HEK293 (cell line): ENCODE results near the gene PDIA4.

Experiments
- CTCF ChIA-PET: fragments of 350-600 bp; formaldehyde crosslinking; extraction: SDS; loops from one replicate; lab custom pipeline; 2021; ENCODE audit warnings: antibody characterized with exemption; lab: Yijun Ruan, JAX
- POLR2A ChIA-PET: fragments of 300-600 bp; formaldehyde crosslinking; extraction: SDS; loops from one replicate; lab custom pipeline; 2020; ENCODE audit warnings: antibody characterized with exemption, inconsistent platforms; lab: Yijun Ruan, JAX
- H3K27ac ChIP-seq: fragments of 200-500 bp; sonication (Bioruptor generic); 2 replicates; pipeline ENCODE4 v1.5.1; 2014; ENCODE audit warnings: low read depth, low read length, control low read depth, inconsistent platforms; ENCODE audit errors: extremely low read depth
- H3K36me3 ChIP-seq, 2 experiments: fragments of 200-500 bp in 1 of 2; sonication (Bioruptor generic) in 1 of 2; 1 replicate in 1 of 2; 2 replicates in 1 of 2; pipeline ENCODE4 v1.5.1; 2014 to 2017; ENCODE audit warnings: inconsistent platforms in 2 of 2, low read length in 2 of 2; ENCODE audit not compliant: control insufficient read depth in 2 of 2, insufficient read depth in 1 of 2
- H3K4me1 ChIP-seq: fragments of 200-500 bp; sonication (Bioruptor generic); 2 replicates; pipeline ENCODE4 v1.5.1; 2014; ENCODE audit warnings: mild to moderate bottlenecking, low read length, inconsistent platforms; ENCODE audit not compliant: control insufficient read depth, insufficient read depth
- H3K4me3 ChIP-seq: 2 replicates; pipeline ENCODE4 v1.5.1; 2011; ENCODE audit warnings: low read depth, mild to moderate bottlenecking, control low read depth, low read length, moderate library complexity
- H3K9me3 ChIP-seq: fragments of 200-500 bp; sonication (Bioruptor generic); 2 replicates; pipeline ENCODE4 v1.5.1; 2014; ENCODE audit warnings: low read depth, low read length, inconsistent platforms; ENCODE audit not compliant: control insufficient read depth, insufficient read depth
- KLF16 ChIP-seq: fragments of 450-650 bp; formaldehyde crosslinking; IDR thresholded peaks from 2 replicates; pipeline ENCODE4 v1.5.1; 2017; ENCODE audit warnings: missing biosample characterization, missing genetic modification characterization
- MYNN ChIP-seq: fragments of 450-650 bp; formaldehyde crosslinking; IDR thresholded peaks from 2 replicates; pipeline ENCODE4 v1.5.1; 2016; ENCODE audit warnings: missing biosample characterization, missing genetic modification characterization, borderline replicate concordance
- SCRT1 ChIP-seq: fragments of 450-650 bp; formaldehyde crosslinking; IDR thresholded peaks from 2 replicates; pipeline ENCODE4 v1.5.1; 2016; ENCODE audit warnings: missing biosample characterization, missing genetic modification characterization, borderline replicate concordance
- SCRT2 ChIP-seq: fragments of 450-650 bp; formaldehyde crosslinking; IDR thresholded peaks from 2 replicates; pipeline ENCODE4 v1.5.1; 2016; ENCODE audit warnings: missing biosample characterization, missing genetic modification characterization
- TCF7L2 ChIP-seq: IDR thresholded peaks from 2 replicates; pipeline ENCODE4 v1.6.1; 2011; ENCODE audit warnings: low read depth, mild to moderate bottlenecking, inconsistent platforms, low read length, moderate library complexity, borderline replicate concordance
- ZNF146 ChIP-seq: fragments of 450-650 bp; formaldehyde crosslinking; IDR thresholded peaks from 2 replicates; pipeline ENCODE4 v1.5.1; 2016; ENCODE audit warnings: missing biosample characterization, missing genetic modification characterization
- ZNF292 ChIP-seq: fragments of 450-650 bp; formaldehyde crosslinking; IDR thresholded peaks from 2 replicates; pipeline ENCODE4 v1.5.1; 2016; ENCODE audit warnings: low read depth, missing biosample characterization, missing genetic modification characterization, borderline replicate concordance
- ZNF555 ChIP-seq: fragments of 450-650 bp; formaldehyde crosslinking; conservative IDR thresholded peaks from 2 replicates; pipeline ENCODE4 v1.5.1; 2017; ENCODE audit warnings: missing biosample characterization, mild to moderate bottlenecking, missing genetic modification characterization, inconsistent platforms
- ZNF623 ChIP-seq: fragments of 450-650 bp; formaldehyde crosslinking; IDR thresholded peaks from 2 replicates; pipeline ENCODE4 v1.5.1; 2016; ENCODE audit warnings: missing biosample characterization, missing genetic modification characterization
- TF ChIP-seq, protein P1 (sequence below): IDR thresholded peaks from 2 replicates; pipeline ENCODE4 v1.6.1; 2011; ENCODE audit warnings: mild to moderate bottlenecking, low read depth, low read length, borderline replicate concordance
- TF ChIP-seq, protein P2 (sequence below): fragments of 450-650 bp; formaldehyde crosslinking; IDR thresholded peaks from 2 replicates; pipeline ENCODE4 v1.5.1; 2016; ENCODE audit warnings: missing biosample characterization, missing genetic modification characterization
- TF ChIP-seq, protein P3 (sequence below): fragments of 450-650 bp; formaldehyde crosslinking; IDR thresholded peaks from 2 replicates; pipeline ENCODE4 v1.5.1; 2016; ENCODE audit warnings: missing biosample characterization, missing genetic modification characterization
- TF ChIP-seq, protein P4 (sequence below): fragments of 450-650 bp; formaldehyde crosslinking; IDR thresholded peaks from 2 replicates; pipeline ENCODE4 v1.5.0; 2017; ENCODE audit warnings: missing biosample characterization, missing genetic modification characterization, borderline replicate concordance

Gene PDIA4

DNA sequence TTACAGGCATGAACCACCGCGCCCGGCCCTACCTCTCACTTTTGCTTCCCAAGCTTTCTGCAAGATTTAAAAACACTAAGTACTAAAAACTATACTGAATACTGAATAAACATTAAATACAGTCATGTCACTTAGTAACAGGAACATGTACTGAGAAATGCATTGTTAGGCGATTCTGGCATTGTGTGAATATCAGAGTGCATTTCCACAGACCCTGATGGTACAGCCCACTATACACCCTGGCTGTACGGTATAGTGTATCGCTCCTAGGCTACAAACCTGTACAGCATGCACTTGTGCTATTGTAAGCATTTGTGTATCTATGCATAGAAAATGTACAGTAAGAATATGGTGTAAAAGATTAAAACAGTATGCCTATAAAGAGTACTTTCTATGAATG lies 29.1 kb downstream of the PDIA4 start:
- ChIA-PET CTCF (interaction anchor here (1.7 kb wide), 1 partner anchor 67 kb away, joined by 6 read pairs; no protein-coding TSS in a partner anchor), POLR2A (no interaction called here)
- Histone ChIP-seq H3K4me1 (no peaks in the 10 kb centered on the region), H3K27ac (no peak overlapping the region), H3K9me3 (no peaks in the 10 kb centered on the region), H3K36me3 (peaks cover 0 to 38% of the 10 kb centered on the region in 2 experiments; a peak in 1 of 3 replicates), H3K4me3 (no peak overlapping the region)
- TF ChIP-seq ZNF555 (tag by site-specific recombination) (no peak), MYNN (tag by site-specific recombination) (no peak), TCF7L2 (no peak)
- TF ChIP-seq, protein P1, sequence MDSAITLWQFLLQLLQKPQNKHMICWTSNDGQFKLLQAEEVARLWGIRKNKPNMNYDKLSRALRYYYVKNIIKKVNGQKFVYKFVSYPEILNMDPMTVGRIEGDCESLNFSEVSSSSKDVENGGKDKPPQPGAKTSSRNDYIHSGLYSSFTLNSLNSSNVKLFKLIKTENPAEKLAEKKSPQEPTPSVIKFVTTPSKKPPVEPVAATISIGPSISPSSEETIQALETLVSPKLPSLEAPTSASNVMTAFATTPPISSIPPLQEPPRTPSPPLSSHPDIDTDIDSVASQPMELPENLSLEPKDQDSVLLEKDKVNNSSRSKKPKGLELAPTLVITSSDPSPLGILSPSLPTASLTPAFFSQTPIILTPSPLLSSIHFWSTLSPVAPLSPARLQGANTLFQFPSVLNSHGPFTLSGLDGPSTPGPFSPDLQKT: no peak
- TF ChIP-seq, protein P2, sequence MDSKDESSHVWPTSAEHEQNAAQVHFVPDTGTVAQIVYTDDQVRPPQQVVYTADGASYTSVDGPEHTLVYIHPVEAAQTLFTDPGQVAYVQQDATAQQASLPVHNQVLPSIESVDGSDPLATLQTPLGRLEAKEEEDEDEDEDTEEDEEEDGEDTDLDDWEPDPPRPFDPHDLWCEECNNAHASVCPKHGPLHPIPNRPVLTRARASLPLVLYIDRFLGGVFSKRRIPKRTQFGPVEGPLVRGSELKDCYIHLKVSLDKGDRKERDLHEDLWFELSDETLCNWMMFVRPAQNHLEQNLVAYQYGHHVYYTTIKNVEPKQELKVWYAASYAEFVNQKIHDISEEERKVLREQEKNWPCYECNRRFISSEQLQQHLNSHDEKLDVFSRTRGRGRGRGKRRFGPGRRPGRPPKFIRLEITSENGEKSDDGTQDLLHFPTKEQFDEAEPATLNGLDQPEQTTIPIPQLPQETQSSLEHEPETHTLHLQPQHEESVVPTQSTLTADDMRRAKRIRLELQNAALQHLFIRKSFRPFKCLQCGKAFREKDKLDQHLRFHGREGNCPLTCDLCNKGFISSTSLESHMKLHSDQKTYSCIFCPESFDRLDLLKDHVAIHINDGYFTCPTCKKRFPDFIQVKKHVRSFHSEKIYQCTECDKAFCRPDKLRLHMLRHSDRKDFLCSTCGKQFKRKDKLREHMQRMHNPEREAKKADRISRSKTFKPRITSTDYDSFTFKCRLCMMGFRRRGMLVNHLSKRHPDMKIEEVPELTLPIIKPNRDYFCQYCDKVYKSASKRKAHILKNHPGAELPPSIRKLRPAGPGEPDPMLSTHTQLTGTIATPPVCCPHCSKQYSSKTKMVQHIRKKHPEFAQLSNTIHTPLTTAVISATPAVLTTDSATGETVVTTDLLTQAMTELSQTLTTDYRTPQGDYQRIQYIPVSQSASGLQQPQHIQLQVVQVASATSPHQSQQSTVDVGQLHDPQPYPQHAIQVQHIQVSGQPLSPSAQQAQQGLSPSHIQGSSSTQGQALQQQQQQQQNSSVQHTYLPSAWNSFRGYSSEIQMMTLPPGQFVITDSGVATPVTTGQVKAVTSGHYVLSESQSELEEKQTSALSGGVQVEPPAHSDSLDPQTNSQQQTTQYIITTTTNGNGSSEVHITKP (tag by site-specific recombination): peak; percentile 86
- TF ChIP-seq, protein P3, sequence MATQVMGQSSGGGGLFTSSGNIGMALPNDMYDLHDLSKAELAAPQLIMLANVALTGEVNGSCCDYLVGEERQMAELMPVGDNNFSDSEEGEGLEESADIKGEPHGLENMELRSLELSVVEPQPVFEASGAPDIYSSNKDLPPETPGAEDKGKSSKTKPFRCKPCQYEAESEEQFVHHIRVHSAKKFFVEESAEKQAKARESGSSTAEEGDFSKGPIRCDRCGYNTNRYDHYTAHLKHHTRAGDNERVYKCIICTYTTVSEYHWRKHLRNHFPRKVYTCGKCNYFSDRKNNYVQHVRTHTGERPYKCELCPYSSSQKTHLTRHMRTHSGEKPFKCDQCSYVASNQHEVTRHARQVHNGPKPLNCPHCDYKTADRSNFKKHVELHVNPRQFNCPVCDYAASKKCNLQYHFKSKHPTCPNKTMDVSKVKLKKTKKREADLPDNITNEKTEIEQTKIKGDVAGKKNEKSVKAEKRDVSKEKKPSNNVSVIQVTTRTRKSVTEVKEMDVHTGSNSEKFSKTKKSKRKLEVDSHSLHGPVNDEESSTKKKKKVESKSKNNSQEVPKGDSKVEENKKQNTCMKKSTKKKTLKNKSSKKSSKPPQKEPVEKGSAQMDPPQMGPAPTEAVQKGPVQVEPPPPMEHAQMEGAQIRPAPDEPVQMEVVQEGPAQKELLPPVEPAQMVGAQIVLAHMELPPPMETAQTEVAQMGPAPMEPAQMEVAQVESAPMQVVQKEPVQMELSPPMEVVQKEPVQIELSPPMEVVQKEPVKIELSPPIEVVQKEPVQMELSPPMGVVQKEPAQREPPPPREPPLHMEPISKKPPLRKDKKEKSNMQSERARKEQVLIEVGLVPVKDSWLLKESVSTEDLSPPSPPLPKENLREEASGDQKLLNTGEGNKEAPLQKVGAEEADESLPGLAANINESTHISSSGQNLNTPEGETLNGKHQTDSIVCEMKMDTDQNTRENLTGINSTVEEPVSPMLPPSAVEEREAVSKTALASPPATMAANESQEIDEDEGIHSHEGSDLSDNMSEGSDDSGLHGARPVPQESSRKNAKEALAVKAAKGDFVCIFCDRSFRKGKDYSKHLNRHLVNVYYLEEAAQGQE: no peak

DNA sequence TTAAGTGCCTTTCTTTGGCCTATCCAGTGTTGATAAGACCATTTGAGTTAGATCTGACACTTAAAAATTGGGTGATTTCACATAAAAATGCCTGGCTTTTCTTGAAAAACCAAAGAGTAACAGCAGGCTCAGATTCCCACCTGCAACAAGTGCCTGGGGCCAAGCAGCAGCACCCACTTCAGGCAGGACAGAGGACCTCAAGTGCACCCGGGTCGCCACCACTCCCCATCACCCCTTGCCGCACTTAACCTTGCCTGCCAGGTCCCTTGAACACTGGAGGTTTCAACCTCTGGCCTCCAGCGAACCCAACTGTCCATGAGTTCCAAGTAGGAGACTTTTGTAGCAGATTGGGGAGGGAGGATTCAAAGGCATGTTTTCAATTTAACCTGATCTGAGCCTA lies 30.8 kb downstream of the PDIA4 start:
- Histone ChIP-seq H3K36me3 (peaks cover 0 to 22% of the 10 kb centered on the region in 2 experiments; a peak in 1 of 3 replicates), H3K4me1 (no peaks in the 10 kb centered on the region), H3K27ac (no peak overlapping the region), H3K4me3 (no peak overlapping the region), H3K9me3 (no peaks in the 10 kb centered on the region)
- ChIA-PET CTCF (interaction anchor here (0.6 kb wide), 1 partner anchor 93 kb away, joined by 4 read pairs; the partner anchor contains the start of gene ZNF786), POLR2A (no interaction called here)
- TF ChIP-seq ZNF146 (tag by site-specific recombination) (no peak), SCRT2 (peak; percentile 92), KLF16 (tag by site-specific recombination) (no peak), ZNF292 (no peak), ZNF623 (tag by site-specific recombination) (no peak), SCRT1 (tag by site-specific recombination) (peak; percentile 73; the same call in 1 of the 2 replicates)
- TF ChIP-seq, protein P4, sequence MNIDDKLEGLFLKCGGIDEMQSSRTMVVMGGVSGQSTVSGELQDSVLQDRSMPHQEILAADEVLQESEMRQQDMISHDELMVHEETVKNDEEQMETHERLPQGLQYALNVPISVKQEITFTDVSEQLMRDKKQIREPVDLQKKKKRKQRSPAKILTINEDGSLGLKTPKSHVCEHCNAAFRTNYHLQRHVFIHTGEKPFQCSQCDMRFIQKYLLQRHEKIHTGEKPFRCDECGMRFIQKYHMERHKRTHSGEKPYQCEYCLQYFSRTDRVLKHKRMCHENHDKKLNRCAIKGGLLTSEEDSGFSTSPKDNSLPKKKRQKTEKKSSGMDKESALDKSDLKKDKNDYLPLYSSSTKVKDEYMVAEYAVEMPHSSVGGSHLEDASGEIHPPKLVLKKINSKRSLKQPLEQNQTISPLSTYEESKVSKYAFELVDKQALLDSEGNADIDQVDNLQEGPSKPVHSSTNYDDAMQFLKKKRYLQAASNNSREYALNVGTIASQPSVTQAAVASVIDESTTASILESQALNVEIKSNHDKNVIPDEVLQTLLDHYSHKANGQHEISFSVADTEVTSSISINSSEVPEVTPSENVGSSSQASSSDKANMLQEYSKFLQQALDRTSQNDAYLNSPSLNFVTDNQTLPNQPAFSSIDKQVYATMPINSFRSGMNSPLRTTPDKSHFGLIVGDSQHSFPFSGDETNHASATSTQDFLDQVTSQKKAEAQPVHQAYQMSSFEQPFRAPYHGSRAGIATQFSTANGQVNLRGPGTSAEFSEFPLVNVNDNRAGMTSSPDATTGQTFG (tag by site-specific recombination): no peak
